H9 (cell line): ENCODE measurements around the gene GALNT5. TPM values are rescaled to one million over a fixed set of nuclear protein-coding genes. Genes with fewer than 3 reads are reported as not detected.

Experiments used
- DNase-seq: peaks from one replicate; pipeline ENCODE4 v3.0.0-alpha.2; 2017
- H2AFZ ChIP-seq: one replicate; pipeline ENCODE4 v1.6.1; 2013; ENCODE audit warnings: mild to moderate bottlenecking, low read length, control low read depth, moderate library complexity
- H2AK5ac ChIP-seq: 2 replicates; pipeline ENCODE4 v1.6.1; 2013; ENCODE audit warnings: low read length, control low read depth, mixed read lengths; ENCODE audit not compliant: insufficient read length
- H2BK120ac ChIP-seq: one replicate; pipeline ENCODE4 v1.6.1; 2013; ENCODE audit warnings: low read depth, mild to moderate bottlenecking, low read length, control low read depth, inconsistent platforms; ENCODE audit not compliant: poor library complexity, severe bottlenecking
- H2BK12ac ChIP-seq: 2 replicates; pipeline ENCODE4 v1.6.1; 2013; ENCODE audit warnings: low read length, control low read depth, mixed read lengths, low read depth; ENCODE audit not compliant: insufficient read length
- H2BK15ac ChIP-seq: 2 replicates; pipeline ENCODE4 v1.6.1; 2013; ENCODE audit warnings: low read depth, low read length, control low read depth
- H2BK20ac ChIP-seq: one replicate; pipeline ENCODE4 v1.6.1; 2013; ENCODE audit warnings: low read depth, mild to moderate bottlenecking, low read length, control low read depth, inconsistent platforms; ENCODE audit not compliant: poor library complexity, severe bottlenecking
- H2BK5ac ChIP-seq: 2 replicates; pipeline ENCODE4 v1.6.1; 2013; ENCODE audit warnings: low read length, control low read depth, mixed read lengths; ENCODE audit not compliant: insufficient read length
- H3K14ac ChIP-seq: 2 replicates; pipeline ENCODE4 v1.6.1; 2013; ENCODE audit warnings: low read length, control low read depth; ENCODE audit not compliant: insufficient read depth
- H3K18ac ChIP-seq: 2 replicates; pipeline ENCODE4 v1.6.1; 2013; ENCODE audit warnings: low read depth, mild to moderate bottlenecking, mixed read lengths, low read length, control low read depth; ENCODE audit not compliant: insufficient read length
- H3K23ac ChIP-seq: 2 replicates; pipeline ENCODE4 v1.6.1; 2013; ENCODE audit warnings: low read length, control low read depth, mixed read lengths, low read depth; ENCODE audit not compliant: insufficient read length
- H3K23me2 ChIP-seq: 2 replicates; pipeline ENCODE4 v1.6.1; 2013; ENCODE audit warnings: low read depth, mild to moderate bottlenecking, mixed read lengths, low read length, control low read depth; ENCODE audit not compliant: insufficient read length, poor library complexity, severe bottlenecking
- H3K27ac ChIP-seq: 2 replicates; pipeline ENCODE4 v1.5.1; 2013; ENCODE audit warnings: low read length, control low read depth, mixed read lengths, low read depth; ENCODE audit not compliant: insufficient read length
- H3K27me3 ChIP-seq: 2 replicates; pipeline ENCODE4 v1.6.1; 2013; ENCODE audit warnings: low read length, control low read depth, inconsistent platforms; ENCODE audit not compliant: insufficient read depth
- H3K4ac ChIP-seq: 2 replicates; pipeline ENCODE4 v1.6.1; 2013; ENCODE audit warnings: low read depth, mild to moderate bottlenecking, control low read depth, inconsistent platforms, low read length, moderate library complexity
- H3K4me1 ChIP-seq: 2 replicates; pipeline ENCODE4 v1.6.1; 2013; ENCODE audit warnings: low read length, control low read depth, inconsistent platforms; ENCODE audit not compliant: insufficient read depth
- H3K4me2 ChIP-seq: 2 replicates; pipeline ENCODE4 v1.6.1; 2013; ENCODE audit warnings: low read length, control low read depth, mixed read lengths; ENCODE audit not compliant: insufficient read length, insufficient read depth
- H3K56ac ChIP-seq: 2 replicates; pipeline ENCODE4 v1.6.1; 2013; ENCODE audit warnings: low read depth, mild to moderate bottlenecking, mixed read lengths, low read length, control low read depth; ENCODE audit not compliant: insufficient read length
- H3K79me1 ChIP-seq: 2 replicates; pipeline ENCODE4 v1.6.1; 2013; ENCODE audit warnings: low read depth, mild to moderate bottlenecking, moderate library complexity, low read length, control low read depth, inconsistent platforms; ENCODE audit not compliant: insufficient read depth, poor library complexity, severe bottlenecking
- H3K79me2 ChIP-seq: 2 replicates; pipeline ENCODE4 v1.6.1; 2013; ENCODE audit warnings: low read length, control low read depth, inconsistent platforms; ENCODE audit not compliant: insufficient read depth
- H3K9ac ChIP-seq: 2 replicates; pipeline ENCODE4 v1.6.1; 2013; ENCODE audit warnings: low read length, control low read depth, mixed read lengths; ENCODE audit not compliant: insufficient read length; ENCODE audit errors: extremely low read depth
- H3K9me3 ChIP-seq: one replicate; pipeline ENCODE4 v1.6.1; 2013; ENCODE audit warnings: low read depth, low read length, inconsistent platforms; ENCODE audit not compliant: control insufficient read depth
- H3T11ph ChIP-seq: one replicate; pipeline ENCODE4 v1.6.1; 2013; ENCODE audit warnings: mild to moderate bottlenecking, low read length, control low read depth, inconsistent platforms
- H4K20me1 ChIP-seq: one replicate; pipeline ENCODE4 v1.6.1; 2013; ENCODE audit not compliant: control insufficient read depth, insufficient read length, insufficient read depth
- H4K5ac ChIP-seq: 2 replicates; pipeline ENCODE4 v1.6.1; 2013; ENCODE audit warnings: low read depth, mild to moderate bottlenecking, mixed read lengths, low read length, control low read depth; ENCODE audit not compliant: insufficient read length
- H4K8ac ChIP-seq: replicated peaks from 2 replicates; pipeline ENCODE4 v1.6.1; 2013; ENCODE audit warnings: low read length, control low read depth, mixed read lengths, low read depth; ENCODE audit not compliant: insufficient read length
- H4K91ac ChIP-seq: 2 replicates; pipeline ENCODE4 v1.6.1; 2013; ENCODE audit warnings: low read depth, mild to moderate bottlenecking, moderate library complexity, mixed read lengths, low read length, control low read depth; ENCODE audit not compliant: insufficient read length
- H3K27ac Mint-ChIP-seq, 3 experiments: 2 replicates in 2 of 3; 3 replicates in 1 of 3; pipeline ENCODE4 v1.8.0; 2020 to 2021; ENCODE audit warnings: mixed read lengths in 3 of 3, mild to moderate bottlenecking in 1 of 3, moderate library complexity in 1 of 3
- H3K27me3 Mint-ChIP-seq: 2 replicates; pipeline ENCODE4 v1.8.0; 2021; ENCODE audit warnings: low read depth, mild to moderate bottlenecking, moderate library complexity, mixed read lengths
- H3K36me3 Mint-ChIP-seq, 3 experiments: 2 replicates in 2 of 3; 3 replicates in 1 of 3; pipeline ENCODE4 v1.8.0; 2020 to 2021; ENCODE audit warnings: low read depth in 3 of 3, mixed read lengths in 3 of 3; ENCODE audit not compliant: insufficient read depth in 1 of 3
- H3K4me1 Mint-ChIP-seq, 2 experiments: 2 replicates each; pipeline ENCODE4 v1.8.0; 2020; ENCODE audit warnings: mixed read lengths in 2 of 2
- H3K4me3 Mint-ChIP-seq, 2 experiments: 2 replicates in 1 of 2; 3 replicates in 1 of 2; pipeline ENCODE4 v1.8.0; 2020 to 2021; ENCODE audit warnings: mild to moderate bottlenecking in 2 of 2, mixed read lengths in 2 of 2, moderate library complexity in 1 of 2
- H3K9me3 Mint-ChIP-seq, 2 experiments: 2 replicates in 1 of 2; 3 replicates in 1 of 2; pipeline ENCODE4 v1.8.0; 2020; ENCODE audit warnings: mild to moderate bottlenecking in 2 of 2, mixed read lengths in 2 of 2, moderate library complexity in 1 of 2
- CTCF ChIP-seq: fragments of 200-600 bp; sonication (generic); conservative IDR thresholded peaks from 3 replicates; pipeline ENCODE4 v1.8.0; 2021; ENCODE audit warnings: antibody characterized with exemption, mild to moderate bottlenecking
- total RNA-seq: library from RNA; stranded (reverse); gene quantifications from 2 replicates; pipeline ENCODE4 v1.2.1, GENCODE V29; 2021

The GALNT5 gene
- total RNA-seq, 1 experiment from 2014 or later = 0.17 TPM

GRCh38 chr2:157231476-157231875 is 26.0 kb upstream of the GALNT5 start:
- no peaks in the 10 kb centered on the region; a peak in 1 of 5 replicates for H3K9me3 Mint-ChIP-seq
- H2AFZ ChIP-seq = no peak overlapping the region

More at GRCh38 chr2:157231476-157231875, 26.0 kb upstream of the GALNT5 start:
- DNase-seq = no peak
- Histone ChIP-seq H3K4ac (no peak overlapping the region), H3K23ac (no peak overlapping the region), H4K8ac (no peak overlapping the region), H2BK12ac (no peak overlapping the region), H3K14ac (no peak overlapping the region), H2BK15ac (no peak overlapping the region), H3K79me1 (no peaks in the 10 kb centered on the region), H2BK20ac (no peak overlapping the region), H2AK5ac (no peak overlapping the region), H4K5ac (no peak overlapping the region), H4K91ac (no peak overlapping the region), H4K20me1 (no peaks in the 10 kb centered on the region), H3K23me2 (no peaks in the 10 kb centered on the region), H3T11ph (no peak overlapping the region), H3K9ac (no peak overlapping the region), H3K4me1 (no peaks in the 10 kb centered on the region), H3K18ac (no peak overlapping the region), H3K27ac (no peak overlapping the region), H3K9me3 (no peaks in the 10 kb centered on the region), H3K56ac (no peak overlapping the region), H3K79me2 (no peaks in the 10 kb centered on the region), H3K4me2 (no peak overlapping the region), H2BK5ac (no peak overlapping the region), H3K27me3 (no peaks in the 10 kb centered on the region), H2BK120ac (no peak overlapping the region)
- Mint-ChIP-seq H3K4me3 (no peak overlapping the region), H3K27me3 (no peaks in the 10 kb centered on the region), H3K27ac (no peak overlapping the region), H3K36me3 (0 out of 7 replicates have a peak, but pooled peaks cover 0 to 2% (median 0%) of the 10 kb centered on the region in 3 experiments), H3K4me1 (no peaks in the 10 kb centered on the region)
- TF ChIP-seq CTCF = no peak
